GM12878 (cell line): Measurements from ENCODE around the gene PGM5.

Experiments
- CTCF ChIP-seq, 3 experiments: IDR thresholded peaks in 2 of 3; conservative IDR thresholded peaks in 1 of 3; 2 replicates each; pipeline ENCODE4 v1.5.1; 2011; ENCODE audit warnings: low read depth in 3 of 3, low read length in 3 of 3, mild to moderate bottlenecking in 3 of 3, control low read depth in 2 of 3, moderate library complexity in 2 of 3, inconsistent platforms in 1 of 3, mixed read lengths in 1 of 3; ENCODE audit not compliant: control insufficient read depth in 2 of 3, insufficient read depth in 1 of 3; ENCODE audit errors: extremely low read depth in 1 of 3
- EZH2 ChIP-seq: IDR thresholded peaks from 2 replicates; pipeline ENCODE4 v1.6.1; 2012; ENCODE audit warnings: low read depth, mild to moderate bottlenecking, control low read depth, inconsistent platforms, low read length, borderline replicate concordance; ENCODE audit not compliant: control insufficient read depth
- IRF3 ChIP-seq: fragments of 450-650 bp; IDR thresholded peaks from 2 replicates; pipeline ENCODE4 v1.6.1; 2014; ENCODE audit warnings: mild to moderate bottlenecking
- NR2F1 ChIP-seq: fragments of 450-650 bp; conservative IDR thresholded peaks from 2 replicates; pipeline ENCODE4 v1.6.1; 2017; ENCODE audit warnings: mild to moderate bottlenecking
- POLR2A ChIP-seq: IDR thresholded peaks from 2 replicates; pipeline ENCODE4 v1.6.1; 2011; ENCODE audit warnings: low read depth, mild to moderate bottlenecking, low read length
- RFX5 ChIP-seq: IDR thresholded peaks from 2 replicates; pipeline ENCODE4 v1.6.1; 2011; ENCODE audit warnings: low read depth, low read length, improper control_type of control experiment
- TAF1 ChIP-seq: IDR thresholded peaks from 2 replicates; pipeline ENCODE4 v1.6.1; 2011; ENCODE audit warnings: mild to moderate bottlenecking, low read depth, low read length, borderline replicate concordance
- TCF3 ChIP-seq: IDR thresholded peaks from 2 replicates; pipeline ENCODE4 v1.6.1; 2012; ENCODE audit warnings: low read depth, mild to moderate bottlenecking, low read length, borderline replicate concordance; ENCODE audit not compliant: insufficient read depth

GRCh38 chr9:68552700-68553476 is 196.5 kb downstream of the PGM5 start:
- TF ChIP-seq CTCF (IDR thresholded peaks at IDR 0.05 in 2 of 3, conservative IDR thresholded peaks at IDR 0.05 in 1 of 3; ENCODE audit: control insufficient read depth in 2 of 3, extremely low read depth in 1 of 3, insufficient read depth in 1 of 3, low read depth in 3 of 3, low read length in 3 of 3) (no peak), POLR2A (no peak), TCF3 (no peak), NR2F1 (no peak), IRF3 (no peak), TAF1 (no peak), EZH2 (no peak), RFX5 (no peak)
